Activated naive CD4-positive, alpha-beta T cell treated with anti-CD3 and anti-CD28 coated beads, Interleukin-2, amount 50 U/mL, for 24 hours (primary cell): ENCODE results near the gene NDUFS2.

Experiments used
- H3K27ac Mint-ChIP-seq: one replicate; pipeline ENCODE4 v1.8.0; 2021; ENCODE audit warnings: mild to moderate bottlenecking, mixed read lengths
- H3K27me3 Mint-ChIP-seq: one replicate; pipeline ENCODE4 v1.8.0; 2021; ENCODE audit warnings: mixed read lengths
- H3K36me3 Mint-ChIP-seq: one replicate; pipeline ENCODE4 v1.8.0; 2021; ENCODE audit warnings: mixed read lengths
- H3K4me1 Mint-ChIP-seq: one replicate; pipeline ENCODE4 v1.8.0; 2021; ENCODE audit warnings: mixed read lengths
- H3K4me3 Mint-ChIP-seq: one replicate; pipeline ENCODE4 v1.8.0; 2021; ENCODE audit warnings: mild to moderate bottlenecking, mixed read lengths
- H3K9me3 Mint-ChIP-seq: one replicate; pipeline ENCODE4 v1.8.0; 2021; ENCODE audit warnings: mixed read lengths

Gene NDUFS2

GRCh38 chr1:161259765-161260164, 57.6 kb downstream of the NDUFS2 start:
- Mint-ChIP-seq H3K27ac (no peak overlapping the region), H3K27me3 (peaks cover 44% of the 10 kb centered on the region), H3K4me3 (no peak overlapping the region), H3K9me3 (no peaks in the 10 kb centered on the region), H3K36me3 (peaks cover 7% of the 10 kb centered on the region), H3K4me1 (peaks cover 14% of the 10 kb centered on the region)

GRCh38 chr1:161260376-161261260, 58.5 kb downstream of the NDUFS2 start:
- H3K27ac Mint-ChIP-seq = no peak overlapping the region
- H3K27me3 Mint-ChIP-seq = peaks cover 46% of the 10 kb centered on the region
- peaks cover 14% of the 10 kb centered on the region for H3K4me1 Mint-ChIP-seq
- peaks cover 7% of the 10 kb centered on the region for H3K36me3 Mint-ChIP-seq
- H3K9me3 Mint-ChIP-seq = no peaks in the 10 kb centered on the region
- no peak overlapping the region for H3K4me3 Mint-ChIP-seq

DNA sequence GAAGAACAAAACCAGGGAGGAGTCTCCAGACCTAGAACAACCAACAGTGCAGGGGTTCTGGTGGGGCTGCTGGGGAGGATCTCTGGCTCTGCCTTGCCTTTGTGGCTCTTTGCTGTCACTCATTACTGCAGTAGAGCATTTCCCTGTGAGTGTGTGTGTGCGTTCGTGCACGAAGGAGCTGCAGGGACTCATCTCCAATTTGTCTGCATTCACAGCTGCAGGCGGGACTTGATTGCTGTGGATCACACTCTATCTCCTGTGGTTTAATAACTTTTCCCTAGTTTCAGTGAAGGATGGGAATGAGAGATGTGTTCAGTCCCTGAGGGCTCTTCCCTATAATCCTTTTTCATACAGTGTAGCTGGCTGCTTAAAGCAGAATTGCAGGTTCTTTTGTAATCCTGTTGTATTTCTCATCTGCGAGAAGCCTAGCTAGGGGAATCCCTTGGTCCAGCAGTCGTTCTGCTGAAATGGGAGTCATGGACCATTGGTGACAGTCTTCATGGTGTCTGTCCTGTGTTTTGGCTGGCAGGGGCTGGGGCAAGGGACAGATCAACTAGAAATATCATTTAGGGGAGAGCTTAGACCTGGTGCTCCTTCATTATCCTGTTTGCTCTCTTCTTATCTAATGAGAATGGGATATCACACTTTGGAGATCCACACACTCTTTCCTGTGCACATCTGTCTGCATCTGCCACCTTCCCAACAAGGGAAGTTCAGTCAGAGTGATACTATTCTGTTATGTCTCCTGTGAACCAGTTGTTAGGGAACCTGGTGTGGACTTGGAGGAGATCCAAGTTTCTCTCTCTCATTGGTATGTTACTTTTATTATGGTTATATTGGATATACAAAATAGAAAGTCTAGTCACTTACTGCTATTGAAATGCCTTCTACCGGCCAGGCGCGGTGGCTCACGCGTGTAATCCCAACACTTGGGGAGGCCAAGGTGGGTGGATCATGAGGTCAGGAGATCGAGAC, 59.4 kb downstream of the NDUFS2 start:
- Mint-ChIP-seq H3K27me3 (peaks cover 46% of the 10 kb centered on the region), H3K36me3 (peaks cover 7% of the 10 kb centered on the region), H3K4me3 (no peak overlapping the region), H3K9me3 (no peaks in the 10 kb centered on the region), H3K4me1 (peaks cover 14% of the 10 kb centered on the region), H3K27ac (no peak overlapping the region)
